ENCODE data around the gene NXPH3.

GRCh38 chr17:49624896-49625295, 49.2 kb downstream of the NXPH3 start:
- TF ChIP-seq CTCF (IDR thresholded peaks at IDR 0.05) (no peak), POLR2A (IDR thresholded peaks at IDR 0.05) (no peak)

Data from esophagus squamous epithelium (tissue), 4 donors.